ENCODE results near the gene MAP7D1.
"Not testable (repeated sequence)": the region's sequence is repeated elsewhere in the genome, so short reads cannot be mapped to it uniquely, and the experiment has no call there.

MAP7D1 gene

DNA sequence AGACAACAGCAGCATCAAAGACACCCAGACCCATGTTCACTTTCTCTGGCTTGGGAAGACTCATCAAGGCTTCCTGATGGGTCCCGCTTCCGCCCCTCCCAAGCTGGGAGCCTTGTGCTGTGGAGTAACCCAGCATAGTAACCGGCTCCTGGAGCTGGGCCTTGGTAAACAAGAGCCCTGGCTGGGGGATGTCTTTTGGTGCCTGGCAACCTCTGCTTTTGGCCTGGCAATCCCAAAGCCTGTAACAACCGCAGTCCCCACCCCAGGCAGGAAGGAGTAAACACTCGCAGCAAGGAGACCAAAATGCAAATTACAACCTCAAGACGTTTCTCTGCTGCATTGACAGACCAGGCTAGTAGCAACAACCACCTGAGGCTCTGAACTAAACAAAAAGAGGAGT is 51.4 kb downstream of the MAP7D1 start:
- DNase-seq: peak; percentile 77

DNA sequence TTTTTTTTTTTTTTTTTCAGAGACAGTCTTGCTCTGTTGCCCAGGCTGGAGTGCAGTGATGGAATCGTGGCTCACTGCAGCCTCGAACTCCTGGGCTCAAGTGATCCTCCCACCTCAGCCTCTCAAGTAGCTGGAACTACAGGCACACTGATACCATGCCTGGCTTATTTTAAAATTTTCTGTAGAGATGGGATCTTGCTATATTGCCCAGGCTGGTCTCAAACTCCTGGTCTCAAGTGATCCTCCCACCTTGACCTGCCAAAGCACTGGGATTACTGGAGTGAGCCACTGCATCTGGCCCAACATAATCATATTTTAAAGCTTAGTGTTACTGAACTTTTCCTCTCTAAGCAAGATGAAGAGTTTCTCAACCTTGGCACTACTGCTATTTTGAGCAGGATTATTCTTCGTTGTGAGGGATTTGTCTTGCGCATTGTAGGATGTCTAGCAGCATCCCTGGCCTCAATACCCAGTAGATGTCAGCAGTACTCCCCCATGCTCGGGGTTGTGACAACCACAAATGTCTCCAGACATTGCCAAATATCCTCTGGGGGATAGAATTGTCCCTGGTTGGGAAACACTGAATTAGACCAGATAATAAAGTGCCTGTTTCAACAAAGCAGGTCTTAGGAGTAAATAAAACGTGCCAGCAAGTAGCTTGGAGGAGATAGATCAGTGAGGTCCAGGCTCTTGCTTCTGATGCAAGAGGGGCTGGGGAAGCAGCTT is 53.2 kb downstream of the MAP7D1 start:
- DNase-seq: no peak

DNA sequence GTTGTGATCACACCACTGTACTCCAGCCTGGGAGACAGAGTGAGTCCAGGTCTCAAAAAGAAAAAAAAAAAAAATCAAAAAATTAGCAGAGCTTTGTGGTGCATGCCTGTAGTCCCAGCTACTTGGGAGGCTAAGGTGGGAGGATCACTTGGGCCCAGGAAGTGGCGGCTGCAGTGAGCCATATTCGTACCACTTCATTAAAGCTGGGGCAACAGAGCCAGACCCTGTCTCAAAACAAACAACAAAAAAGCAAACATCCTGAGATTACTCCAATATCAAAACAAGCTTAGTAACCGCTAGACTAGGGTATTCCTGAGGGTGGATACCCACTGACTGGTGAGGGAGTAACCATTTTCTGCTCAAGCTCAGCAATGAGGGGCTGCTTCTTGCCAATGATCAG is 55.3 kb downstream of the MAP7D1 start:
- DNase-seq: no peak

DNA sequence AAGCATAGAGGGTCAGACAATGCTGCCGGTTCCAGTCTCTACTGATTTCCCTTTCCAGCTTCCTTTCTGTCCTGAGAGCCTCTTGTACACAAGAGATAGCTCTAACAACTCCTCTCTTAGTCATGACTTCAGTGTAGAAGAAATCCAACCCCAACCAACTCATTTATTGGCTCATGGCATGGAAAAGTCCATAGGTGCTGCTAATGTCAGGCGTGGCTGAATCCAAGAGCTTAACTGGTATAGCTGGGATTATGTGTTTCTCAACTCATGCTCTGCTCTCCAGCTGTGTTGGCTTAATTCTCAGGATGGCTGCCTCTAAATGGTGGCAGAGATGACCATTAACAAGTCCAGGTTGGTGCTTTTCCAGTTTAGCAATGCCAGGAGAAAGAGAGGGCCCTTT is 55.9 kb downstream of the MAP7D1 start:
- no peak for DNase-seq

DNA sequence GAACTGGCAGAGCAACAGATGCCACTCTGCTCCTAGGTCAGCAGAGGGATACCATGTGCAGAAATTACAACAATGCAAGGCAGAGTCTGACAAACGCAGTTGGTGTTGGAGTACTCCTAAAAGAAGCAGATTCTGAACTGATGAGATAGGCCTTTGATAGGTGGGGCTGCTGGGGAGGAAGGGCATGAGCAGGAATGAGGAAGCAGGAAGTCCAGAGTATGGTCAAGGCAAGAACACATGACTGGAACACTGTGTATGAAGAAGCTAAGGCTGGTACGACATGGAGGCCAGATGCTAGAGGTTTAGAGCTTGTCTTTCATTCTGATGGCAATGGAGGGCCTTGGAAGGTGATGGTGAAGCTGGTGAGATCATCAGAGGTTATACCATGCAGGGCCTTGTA is 56.8 kb downstream of the MAP7D1 start:
- no peak for DNase-seq

DNA sequence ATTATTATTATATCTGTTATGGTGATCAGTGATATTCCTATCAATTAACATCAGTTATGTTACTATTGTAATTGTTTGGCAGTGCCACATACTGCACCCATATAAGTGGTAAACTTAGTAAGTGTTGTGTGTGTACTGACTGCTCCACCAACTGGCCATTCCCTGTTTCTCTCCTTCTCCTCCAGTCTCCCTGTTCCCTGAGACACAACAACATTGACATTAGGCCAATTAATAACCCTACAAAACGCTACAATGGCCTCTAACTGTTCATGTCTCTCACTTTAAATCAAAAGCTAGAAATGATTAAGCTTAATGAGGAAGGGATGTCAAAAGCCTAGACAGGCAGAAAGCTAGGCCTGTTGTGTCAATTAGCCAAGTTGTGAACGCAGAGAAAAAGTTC is 61.7 kb downstream of the MAP7D1 start:
- no peak for DNase-seq

DNA sequence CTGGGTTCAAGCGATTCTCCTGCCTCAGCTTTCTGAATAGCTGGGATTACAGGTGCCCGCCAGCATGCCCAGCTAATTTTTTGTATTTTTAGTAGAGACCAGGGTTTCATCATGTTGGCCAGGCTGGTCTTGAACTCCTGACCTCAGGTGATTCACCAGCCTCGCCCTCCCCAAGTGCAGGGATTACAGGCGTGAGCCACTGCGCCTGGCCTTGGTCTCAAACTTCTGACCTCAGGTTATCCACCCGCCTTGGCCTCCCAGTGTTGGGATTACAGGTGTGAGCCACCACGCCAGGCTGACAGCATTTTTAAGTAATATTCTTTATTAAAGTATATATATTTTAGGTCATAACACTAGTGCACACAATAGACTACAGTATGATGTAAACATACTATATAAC is 65.9 kb downstream of the MAP7D1 start:
- not testable (repeated sequence) for DNase-seq

DNA sequence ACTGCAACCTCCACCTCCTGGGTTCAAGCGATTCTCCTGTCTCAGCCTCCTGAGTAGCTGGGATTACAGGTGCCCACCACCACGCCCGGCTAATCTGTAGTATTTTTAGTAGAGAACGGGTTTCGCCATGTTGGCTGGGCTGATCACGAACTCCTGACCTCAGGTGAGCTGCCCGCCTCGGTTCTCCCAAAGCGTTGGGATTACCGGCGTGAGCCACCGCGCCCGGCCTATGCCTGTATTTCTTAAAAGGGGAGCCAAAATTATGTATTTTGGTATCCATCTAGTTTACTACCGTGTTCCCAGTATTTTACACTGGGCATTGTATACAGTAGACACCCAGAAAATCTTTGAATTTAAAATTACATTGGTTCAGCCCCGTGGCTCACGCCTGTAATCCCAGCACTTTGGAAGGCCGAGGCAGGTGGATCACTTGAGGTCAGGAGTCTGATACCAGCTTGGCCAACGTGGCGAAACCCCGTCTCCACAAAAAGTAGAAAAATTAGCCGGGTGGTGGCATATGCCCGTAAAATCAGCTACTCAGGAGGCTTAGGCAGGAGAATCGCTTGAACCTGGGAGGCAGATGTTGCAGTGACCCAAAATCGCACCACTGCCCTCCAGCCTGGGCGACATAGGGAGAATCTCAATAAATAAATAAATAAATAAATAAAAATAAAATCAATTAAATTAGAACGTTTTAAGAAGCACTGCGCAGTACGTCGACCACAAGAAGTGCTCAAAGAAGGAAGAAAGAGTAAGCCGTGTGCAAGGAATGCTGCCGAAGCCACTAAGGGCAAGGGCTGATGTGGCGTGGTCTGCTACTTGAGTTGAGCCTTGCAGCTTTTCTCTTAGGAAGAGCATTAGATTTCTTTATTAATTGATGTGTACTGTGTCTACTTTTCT is 66.8 kb downstream of the MAP7D1 start:
- no peak for DNase-seq

DNA sequence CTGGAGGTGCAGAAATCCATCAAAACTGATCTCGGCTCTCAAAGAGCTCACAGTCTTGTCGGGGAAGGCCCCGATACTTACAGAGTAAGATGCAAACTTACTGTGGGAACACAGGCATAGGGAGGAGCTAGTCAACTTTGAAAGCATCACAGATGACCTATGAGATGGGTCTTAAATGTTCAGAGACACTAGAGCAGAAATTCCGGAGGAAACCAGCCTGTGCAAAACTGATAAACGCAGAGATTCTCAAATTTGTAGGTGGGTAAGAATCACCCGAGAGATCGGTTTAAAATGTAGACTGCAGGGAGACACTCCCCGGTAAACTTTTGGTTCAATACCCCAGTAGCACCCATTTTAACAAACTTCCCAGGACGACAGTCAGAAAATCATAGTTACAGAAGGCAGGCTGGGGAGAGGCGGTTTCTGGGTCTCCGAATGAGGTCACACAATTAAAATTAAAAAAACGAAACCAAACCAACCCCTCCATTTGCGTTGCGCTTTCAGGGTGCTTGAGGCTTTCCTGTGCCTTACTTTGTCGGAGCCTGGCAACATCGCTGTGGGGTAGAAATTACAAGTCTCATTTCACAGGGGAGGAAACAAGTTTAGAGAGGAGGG is 67.5 kb downstream of the MAP7D1 start:
- no peak for DNase-seq

DNA sequence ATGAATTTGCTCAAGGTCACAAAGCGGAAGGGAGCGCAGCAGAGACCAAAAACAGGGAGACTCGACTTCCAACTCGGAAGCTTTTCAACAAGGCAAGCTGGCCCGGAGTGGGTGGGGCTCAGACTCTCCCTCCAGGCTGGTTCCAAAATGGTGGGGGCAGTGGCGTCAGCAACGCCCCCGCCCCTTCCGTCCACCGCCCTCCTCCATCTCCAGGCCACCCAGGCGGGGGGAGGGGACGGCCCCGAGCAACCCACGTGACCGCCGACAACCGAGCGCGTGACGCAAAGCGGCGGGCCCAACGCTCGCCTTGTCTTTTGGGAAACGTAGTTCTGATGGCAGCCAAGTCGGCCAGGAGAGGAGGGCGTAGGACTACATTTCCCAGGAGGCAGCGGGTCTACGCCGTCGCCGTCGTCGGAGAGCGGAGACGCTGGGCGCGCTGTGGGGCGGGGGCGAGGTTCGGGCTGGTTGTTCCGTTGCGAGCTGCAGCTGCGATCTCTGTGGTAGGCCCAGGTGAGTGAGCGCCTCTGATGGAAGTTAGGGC is 68.1 kb downstream of the MAP7D1 start, which contains the start of gene THRAP3:
THRAP3 (plus strand) TSS at position 448 of the 541 bp plus-strand sequence. CDS start 58,121 bp downstream, outside the sequence.
- peak; percentile 98 for DNase-seq

DNA sequence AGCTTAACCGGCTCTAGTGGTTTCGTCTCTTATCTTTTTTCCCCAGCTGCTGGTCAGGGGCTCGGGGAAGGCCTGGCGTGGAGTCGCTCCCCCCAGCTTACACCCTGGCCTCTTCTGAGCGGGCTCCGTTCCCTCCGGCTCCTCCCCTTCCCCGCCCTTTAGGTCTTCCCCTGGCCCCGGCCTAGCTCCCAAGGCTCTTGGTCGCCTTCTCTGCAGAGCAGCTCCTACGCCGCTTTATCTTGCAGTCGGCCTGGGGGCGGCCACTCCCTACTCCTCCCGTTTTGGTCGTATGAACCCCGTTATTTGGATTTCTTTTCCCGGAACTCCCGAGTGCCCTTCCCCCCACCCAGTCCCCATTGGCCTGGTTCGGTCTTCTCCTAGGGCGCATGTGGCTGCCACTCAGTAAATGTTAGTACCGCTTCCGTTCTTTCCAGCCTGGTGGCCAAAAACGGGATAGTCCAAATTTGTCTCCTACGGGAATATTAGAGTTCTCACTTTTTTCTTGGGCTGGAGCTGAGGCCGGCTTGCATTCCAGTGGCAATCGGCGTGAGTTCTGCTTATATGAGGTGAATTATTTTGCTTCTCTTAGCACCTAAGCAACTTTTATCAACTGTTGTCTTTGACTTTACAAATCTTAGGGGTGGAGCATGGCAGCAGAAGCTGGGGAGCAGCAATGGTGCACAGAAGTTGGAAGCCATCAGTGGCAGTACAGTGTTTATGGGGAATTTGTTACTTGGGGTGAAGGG is 68.8 kb downstream of the MAP7D1 start:
- peak; percentile 68 for DNase-seq

DNA sequence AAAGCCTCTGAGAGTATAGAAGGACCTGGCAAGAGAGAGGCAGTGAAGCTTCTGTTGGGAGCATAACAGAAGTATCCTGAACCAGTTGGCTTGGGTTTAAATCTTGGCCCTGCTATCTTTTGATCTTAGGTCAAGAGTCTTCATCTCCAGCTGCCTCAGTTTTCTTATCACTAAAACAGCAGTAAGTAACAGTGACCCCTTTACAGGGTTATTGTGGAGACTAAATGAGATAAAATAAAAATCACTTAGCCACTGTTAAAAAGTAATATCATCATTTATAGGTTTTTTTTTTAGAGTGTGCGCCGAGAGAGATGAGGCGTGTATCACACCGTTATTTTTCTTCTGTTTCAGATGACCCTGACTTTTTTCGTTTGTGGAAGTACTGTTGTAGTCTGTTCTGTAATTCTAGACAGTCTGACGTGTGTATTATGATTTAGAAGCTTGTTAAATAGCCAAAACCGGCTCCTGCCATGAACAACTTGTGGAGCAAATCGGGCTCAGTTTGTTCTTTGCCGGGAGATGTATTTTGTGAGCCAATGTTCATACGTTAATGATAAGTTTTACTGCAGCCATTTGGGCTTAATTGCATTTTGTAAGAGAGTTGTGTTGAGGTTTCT is 69.4 kb downstream of the MAP7D1 start:
- DNase-seq: no peak

DNA sequence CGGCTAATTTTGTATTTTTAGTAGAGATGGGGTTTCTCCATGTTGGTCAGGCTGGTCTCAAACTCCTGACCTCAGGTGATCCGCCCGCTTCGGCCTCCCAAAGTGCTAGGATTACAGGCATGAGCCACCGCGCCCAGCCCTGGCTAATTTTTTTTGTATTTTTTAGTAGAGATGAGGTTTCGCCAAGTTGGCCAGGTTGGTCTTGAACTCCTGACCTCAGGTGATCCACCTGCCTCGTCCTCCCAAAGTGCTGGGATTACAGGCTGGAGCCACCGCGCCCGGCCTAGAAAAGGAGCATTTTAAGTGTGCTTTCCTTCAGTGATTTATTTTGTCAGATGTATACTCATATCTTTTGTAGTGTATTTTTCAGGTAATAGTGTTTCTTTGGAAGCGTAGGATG is 74.3 kb downstream of the MAP7D1 start:
- not testable (repeated sequence) for DNase-seq

Measured in NCI-H2029 (cell line).